Mesodermal cell (in vitro differentiated cells): ENCODE measurements around the gene NOL8.

Experiments
- H3K27ac ChIP-seq: 2 replicates; pipeline ENCODE4 v1.7.0; 2013; ENCODE audit warnings: mild to moderate bottlenecking, low read depth, low read length, moderate library complexity; ENCODE audit not compliant: severe bottlenecking
- H3K36me3 ChIP-seq: 2 replicates; pipeline ENCODE4 v1.7.1; 2013; ENCODE audit warnings: mild to moderate bottlenecking, low read length, moderate library complexity; ENCODE audit not compliant: control insufficient read depth, insufficient read depth
- H3K4me1 ChIP-seq: one replicate; pipeline ENCODE4 v1.7.1; 2013; ENCODE audit warnings: mild to moderate bottlenecking, low read length; ENCODE audit not compliant: insufficient read depth, control insufficient read depth, poor library complexity, severe bottlenecking
- H3K4me3 ChIP-seq: 2 replicates; pipeline ENCODE4 v1.7.0; 2013; ENCODE audit warnings: low read length, control low read depth, mild to moderate bottlenecking; ENCODE audit not compliant: insufficient read depth, poor library complexity, severe bottlenecking; ENCODE audit errors: extremely low read depth
- H3K9me3 ChIP-seq: 2 replicates; pipeline ENCODE4 v1.7.1; 2013; ENCODE audit warnings: mild to moderate bottlenecking, low read length, moderate library complexity; ENCODE audit not compliant: control insufficient read depth
- WGBS, 2 experiments: methylation state at CpG; one replicate each; pipeline ENCODE4 v1.1.5; 2013; ENCODE audit warnings: missing lambda C conversion rate in 2 of 2; ENCODE audit not compliant: insufficient coverage in 2 of 2; 5-methylcytosine and 5-hydroxymethylcytosine counted together

Gene NOL8

DNA sequence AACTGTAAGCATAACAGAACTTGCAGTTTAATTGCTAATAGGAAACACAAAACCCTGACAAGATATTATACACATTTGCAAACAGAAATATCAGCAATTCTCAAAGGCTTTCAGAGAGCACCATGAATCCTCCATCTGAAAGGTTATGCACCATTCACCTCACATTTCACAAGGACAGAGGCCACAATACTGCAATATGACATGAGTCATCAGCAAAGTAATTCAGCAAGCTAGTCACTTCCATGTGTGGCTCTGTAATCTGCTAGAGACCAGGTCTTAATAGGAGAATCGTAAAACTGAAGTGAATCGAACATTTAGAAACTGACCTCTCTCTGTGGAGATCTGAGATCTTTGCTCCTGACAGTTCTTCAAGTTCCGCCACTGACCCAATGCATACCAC lies 60.0 kb downstream of the NOL8 start:
- no peak overlapping the region for H3K4me3 ChIP-seq
- H3K27ac ChIP-seq = no peak overlapping the region
- H3K4me1 ChIP-seq = no peaks in the 10 kb centered on the region
- H3K9me3 ChIP-seq = no peaks in the 10 kb centered on the region
- 88 to 100% methylated on average over 2 of the region's 3 CpGs for WGBS, 2 experiments
- peaks cover 97% of the 10 kb centered on the region for H3K36me3 ChIP-seq

DNA sequence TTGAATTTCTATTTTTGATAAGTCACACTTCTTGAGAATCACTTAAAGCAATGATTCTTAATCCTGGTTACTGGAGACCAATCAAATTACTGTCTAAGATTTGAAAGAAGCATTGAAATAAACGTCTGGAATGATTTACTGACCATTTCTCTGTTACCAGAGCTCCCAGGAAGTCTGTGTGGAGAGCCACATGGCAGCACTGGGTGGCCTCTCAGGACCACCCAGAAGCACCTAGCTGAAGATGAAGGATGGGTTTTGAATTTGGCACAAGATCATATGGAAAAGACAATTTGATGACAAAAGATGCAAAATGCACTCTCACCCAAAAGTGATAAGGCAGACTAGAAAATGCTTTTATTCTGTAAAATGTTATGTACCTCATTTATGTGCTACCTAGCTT lies 62.0 kb downstream of the NOL8 start:
- no peaks in the 10 kb centered on the region for H3K4me1 ChIP-seq
- WGBS, 2 experiments = 100% methylated on average over 1 of the region's 1 CpG; no CpG with 5 or more reads in 1 of the 2 experiments
- H3K36me3 ChIP-seq = peaks cover 99% of the 10 kb centered on the region

GRCh38 chr9:92257327-92257726 lies 67.8 kb downstream of the NOL8 start:
- Histone ChIP-seq H3K36me3 (peaks cover 99% of the 10 kb centered on the region), H3K4me1 (no peaks in the 10 kb centered on the region), H3K27ac (no peak overlapping the region), H3K9me3 (no peaks in the 10 kb centered on the region), H3K4me3 (no peak overlapping the region)
- 88% methylated on average over 2 of the region's 2 CpGs; no CpG with 5 or more reads in 1 of the 2 experiments for WGBS, 2 experiments

More for the DNA sequence above, 62.0 kb downstream of the NOL8 start:
- Histone ChIP-seq H3K27ac (no peak overlapping the region), H3K4me3 (no peak overlapping the region), H3K9me3 (no peaks in the 10 kb centered on the region)

GRCh38 chr9:92254381-92255337 lies 70.5 kb downstream of the NOL8 start:
- Histone ChIP-seq H3K4me1 (no peaks in the 10 kb centered on the region), H3K27ac (no peak overlapping the region), H3K36me3 (peaks cover 99% of the 10 kb centered on the region), H3K4me3 (no peak overlapping the region), H3K9me3 (no peaks in the 10 kb centered on the region)
- WGBS, 2 experiments = 82 to 87% methylated on average over 13 to 15 of the region's 19 CpGs

DNA sequence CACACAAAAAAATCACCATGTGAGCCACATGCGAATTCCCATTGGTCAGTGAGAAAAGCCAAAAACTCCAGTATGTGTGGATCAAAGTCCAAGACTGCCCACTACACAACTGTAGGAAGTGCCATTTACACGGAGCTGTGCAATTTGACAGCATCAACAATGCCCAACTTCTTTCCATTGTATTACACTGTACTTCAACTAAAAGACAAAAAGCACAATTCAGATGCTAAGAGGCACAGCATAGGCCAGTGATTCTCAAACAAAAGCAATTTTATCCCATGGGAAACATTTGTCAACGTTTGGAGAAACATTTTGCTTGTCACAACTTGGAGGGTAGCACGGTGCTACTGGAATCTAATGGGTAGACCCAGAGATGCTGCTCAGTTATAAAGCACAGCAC lies 71.5 kb downstream of the NOL8 start:
- Histone ChIP-seq H3K4me3 (no peak overlapping the region), H3K27ac (no peak overlapping the region), H3K9me3 (no peaks in the 10 kb centered on the region), H3K4me1 (no peaks in the 10 kb centered on the region), H3K36me3 (peaks cover 97% of the 10 kb centered on the region)
- 90 to 91% methylated on average over 4 of the region's 4 CpGs for WGBS, 2 experiments

- Histone ChIP-seq H3K4me3 (no peak overlapping the region), H3K27ac (no peak overlapping the region), H3K4me1 (peaks cover 17% of the 10 kb centered on the region), H3K36me3 (peaks cover 95% of the 10 kb centered on the region), H3K9me3 (no peaks in the 10 kb centered on the region)
- WGBS, 2 experiments = no CpG with 5 or more reads among the region's 3 CpGs
Observed at GRCh38 chr9:92247981-92248380, 77.2 kb downstream of the NOL8 start.
